Measurements from ENCODE around the gene GMDS.

GMDS gene

DNA sequence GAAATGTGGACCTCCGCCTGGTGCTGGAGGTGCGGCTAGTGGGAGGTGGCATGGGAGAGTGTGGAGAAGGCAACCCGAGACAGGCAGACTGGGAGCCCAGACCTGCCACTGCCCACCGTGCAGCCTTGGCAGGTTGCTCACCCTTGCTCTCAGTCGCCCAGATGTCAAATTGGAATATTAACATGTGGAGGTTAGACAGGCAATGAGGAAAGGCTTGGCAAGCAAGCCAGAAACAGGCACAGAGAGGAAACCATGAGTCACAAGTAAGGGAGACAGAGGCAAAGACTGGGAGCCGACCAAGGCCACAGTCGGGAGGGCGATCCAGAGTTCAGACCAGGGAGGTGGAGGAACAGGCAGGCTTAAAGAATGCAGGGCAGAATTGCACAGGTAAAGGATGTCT lies 457.5 kb downstream of the GMDS start:
- DNase-seq = no peak

- DNase-seq = no peak
These were observed 458.7 kb downstream of the GMDS start for GRCh38 chr6:1786455-1787453.

DNA sequence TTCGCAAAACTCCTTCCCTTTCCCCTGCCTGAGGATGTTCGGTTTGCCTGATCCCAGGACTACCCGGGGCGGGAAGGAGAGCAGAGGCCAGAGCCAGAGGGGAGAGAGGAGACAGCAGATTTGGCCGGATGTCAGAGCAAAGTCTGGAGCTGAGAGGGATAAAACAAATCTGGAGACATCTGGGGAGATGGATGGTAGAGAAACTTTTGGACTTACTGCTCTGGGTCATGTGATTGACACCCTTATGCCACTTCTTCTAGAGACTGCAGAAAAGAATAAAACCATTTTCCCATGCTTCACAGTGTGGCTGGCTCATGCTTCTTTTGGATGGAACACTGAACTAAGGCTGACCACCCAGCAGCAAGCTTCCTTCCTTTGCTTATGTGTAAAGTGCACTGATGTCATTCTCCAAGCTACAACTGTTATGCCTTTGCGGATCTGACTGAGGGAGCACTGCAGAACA lies 461.0 kb downstream of the GMDS start:
- no peak for DNase-seq

DNA sequence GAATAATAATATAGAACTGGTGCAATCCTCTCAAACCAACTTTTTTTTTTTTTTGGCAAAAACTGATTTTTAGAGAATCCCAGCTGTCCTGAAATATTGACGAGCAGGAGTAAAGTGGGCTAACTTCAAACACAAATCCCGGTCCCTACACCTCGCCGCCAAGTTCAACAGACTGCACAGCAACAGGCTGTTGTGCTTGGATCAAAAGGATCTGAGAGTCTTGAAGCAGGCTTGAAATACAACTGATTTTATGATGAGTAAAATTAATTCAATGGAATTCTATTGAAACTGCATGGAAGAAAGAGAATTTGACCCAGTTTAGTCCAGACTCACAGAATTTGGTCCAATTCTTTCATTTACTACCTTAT lies 463.6 kb downstream of the GMDS start:
- no peak for DNase-seq

DNA sequence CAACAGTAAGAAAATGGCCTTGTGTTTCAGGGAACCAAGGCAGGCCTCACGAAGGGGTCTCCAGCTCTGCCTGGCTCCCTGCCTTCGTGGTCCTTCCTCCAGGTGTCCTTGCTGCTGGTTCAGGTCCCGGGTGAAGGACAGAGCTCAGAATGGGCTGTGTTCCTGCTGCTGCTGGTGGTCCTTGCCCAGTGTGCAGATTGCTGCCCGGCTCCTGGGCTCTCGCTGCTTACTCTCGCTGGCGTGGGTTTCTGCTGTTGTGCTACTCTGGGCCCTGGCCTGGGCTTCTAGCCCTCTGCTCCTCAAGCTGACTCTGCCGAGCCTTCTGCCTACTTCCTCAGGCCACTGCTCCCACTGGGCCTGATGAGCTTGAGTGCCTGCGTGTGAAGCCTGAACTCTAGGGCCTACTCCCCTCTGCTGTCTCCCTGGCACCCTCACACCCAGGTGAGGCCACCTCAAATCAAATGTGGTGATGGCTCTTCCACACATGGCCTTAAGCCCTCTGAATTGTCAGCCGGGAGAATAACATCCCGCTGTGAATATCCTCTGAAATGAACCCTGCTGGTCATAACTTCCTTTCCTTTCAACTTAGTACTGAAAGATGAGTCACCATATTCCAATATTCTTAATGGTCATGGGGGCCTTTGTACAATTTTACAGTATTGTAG lies 464.1 kb downstream of the GMDS start:
- DNase-seq = no peak

DNA sequence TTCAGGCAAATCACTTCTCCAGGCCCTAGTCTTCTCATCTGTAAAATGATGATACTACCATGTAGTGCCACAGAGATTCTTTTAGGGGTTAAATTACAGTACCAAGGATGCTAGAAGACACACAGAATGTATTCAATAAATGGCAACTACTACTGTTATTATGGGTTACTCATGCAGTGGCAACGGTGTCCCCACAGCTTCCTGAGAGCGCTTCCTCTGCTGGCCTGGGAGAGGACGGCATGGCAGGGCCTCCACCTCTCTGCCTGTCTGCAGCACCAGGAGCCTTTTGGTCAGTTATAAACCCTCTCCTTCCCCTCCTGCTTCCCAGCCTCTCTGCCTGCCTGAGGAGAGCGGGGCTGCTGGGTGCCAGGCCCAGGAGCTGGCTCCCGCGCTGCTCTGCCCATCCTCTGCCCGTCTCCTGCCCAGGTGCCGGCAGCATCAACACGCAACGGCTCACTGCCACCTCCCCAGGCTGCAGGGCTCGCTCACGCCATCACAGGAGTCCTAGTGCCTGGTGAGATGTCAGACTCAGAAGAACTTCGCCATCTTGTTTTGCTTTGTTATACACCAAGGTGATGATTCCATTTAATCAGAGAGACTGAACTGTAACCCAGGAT lies 465.0 kb downstream of the GMDS start:
- no peak for DNase-seq

- DNase-seq = no peak
These were observed 466.6 kb downstream of the GMDS start for GRCh38 chr6:1778686-1779235.

DNA sequence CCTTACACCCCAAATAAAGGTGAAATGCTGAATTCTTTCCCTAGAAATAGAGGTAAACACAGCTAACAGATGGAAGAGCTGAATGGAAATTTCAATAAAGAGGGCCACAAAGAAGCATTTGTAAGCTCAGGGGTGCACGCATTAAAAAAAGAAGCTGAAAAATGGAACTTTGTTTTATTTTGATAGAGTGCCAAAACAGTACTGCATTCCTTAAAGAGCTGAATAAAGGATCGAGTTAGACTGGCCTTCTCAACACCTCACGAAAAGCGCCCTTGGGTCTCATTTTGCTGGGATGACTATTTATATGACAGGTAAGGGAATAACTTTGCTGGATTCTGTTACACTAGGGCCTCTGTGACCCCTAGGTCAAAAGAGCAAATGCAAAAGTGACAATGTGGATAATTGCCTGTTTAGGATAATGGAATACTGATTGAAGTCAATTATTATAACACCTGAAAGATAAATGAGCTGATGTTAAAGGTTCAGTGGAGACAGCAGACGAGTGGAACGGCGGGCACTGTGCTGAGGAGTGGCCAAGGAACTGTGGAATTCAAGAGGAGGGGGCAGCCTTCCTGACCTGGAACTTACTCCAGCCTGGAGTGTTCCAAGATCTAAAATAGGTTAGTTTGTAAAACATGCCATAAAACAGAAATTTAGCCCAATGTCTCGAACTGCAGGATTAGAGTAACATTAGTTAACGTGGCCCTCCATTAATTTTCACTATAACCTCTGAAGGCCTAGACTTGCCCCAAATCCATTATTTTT lies 467.3 kb downstream of the GMDS start:
- DNase-seq = no peak

DNA sequence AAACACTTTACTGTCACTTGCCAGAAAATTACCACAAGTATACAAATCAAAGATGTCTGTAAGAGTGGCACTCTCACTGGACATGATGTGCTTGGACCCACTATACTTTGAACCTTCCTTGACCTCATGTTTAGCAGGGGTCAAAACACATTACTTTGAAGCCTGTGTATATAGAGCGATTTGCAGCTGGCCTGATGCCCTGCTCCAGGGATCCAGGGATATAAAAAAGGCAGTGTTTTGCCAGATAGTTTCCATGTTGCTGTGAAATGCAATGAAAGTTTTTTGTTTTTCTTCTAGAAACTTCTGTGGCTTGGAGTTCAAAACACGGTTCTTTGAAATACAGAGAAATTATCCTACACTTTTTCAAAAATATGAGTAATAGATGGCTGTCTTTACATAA lies 470.0 kb downstream of the GMDS start:
- no peak for DNase-seq

DNA sequence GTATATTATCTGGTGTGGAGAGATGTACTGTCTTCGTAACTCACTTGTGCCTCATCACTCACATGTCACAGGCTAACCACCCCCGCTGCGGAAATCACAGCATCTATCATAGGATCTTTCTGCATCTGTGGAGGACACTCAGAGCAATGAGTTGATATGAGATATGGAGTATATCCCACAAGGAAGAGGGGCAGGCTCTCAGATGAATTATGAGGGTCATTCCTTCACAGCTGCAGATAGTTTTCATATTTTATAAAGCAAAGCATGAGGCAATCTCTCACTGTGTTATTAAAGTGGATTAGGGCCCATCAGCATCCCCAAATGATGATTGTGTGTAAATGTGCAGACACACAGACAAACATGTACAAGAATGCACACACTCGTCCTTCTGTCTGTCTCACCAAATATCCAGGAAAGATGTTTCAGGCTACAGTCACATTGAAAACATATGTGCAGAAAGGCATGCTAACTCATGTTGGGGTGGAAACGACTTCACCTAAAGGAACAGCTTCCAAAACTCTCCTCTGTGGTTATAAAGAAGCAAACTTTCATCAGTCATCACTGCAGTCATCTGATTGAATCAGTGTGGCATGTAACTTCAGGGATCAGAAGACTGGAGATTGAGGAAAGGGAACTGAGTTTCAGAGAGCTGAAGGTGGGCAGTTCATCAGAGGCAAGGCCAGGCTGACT lies 471.0 kb downstream of the GMDS start:
- no peak for DNase-seq

- no peak for DNase-seq
These were observed 471.7 kb downstream of the GMDS start for GRCh38 chr6:1773700-1774099.

GRCh38 chr6:1770968-1771723 lies 474.3 kb downstream of the GMDS start:
- no peak for DNase-seq

- no peak for DNase-seq
These were observed 475.0 kb downstream of the GMDS start for GRCh38 chr6:1770435-1770843.

GRCh38 chr6:1767481-1768246 lies 477.7 kb downstream of the GMDS start:
- no peak for DNase-seq

DNA sequence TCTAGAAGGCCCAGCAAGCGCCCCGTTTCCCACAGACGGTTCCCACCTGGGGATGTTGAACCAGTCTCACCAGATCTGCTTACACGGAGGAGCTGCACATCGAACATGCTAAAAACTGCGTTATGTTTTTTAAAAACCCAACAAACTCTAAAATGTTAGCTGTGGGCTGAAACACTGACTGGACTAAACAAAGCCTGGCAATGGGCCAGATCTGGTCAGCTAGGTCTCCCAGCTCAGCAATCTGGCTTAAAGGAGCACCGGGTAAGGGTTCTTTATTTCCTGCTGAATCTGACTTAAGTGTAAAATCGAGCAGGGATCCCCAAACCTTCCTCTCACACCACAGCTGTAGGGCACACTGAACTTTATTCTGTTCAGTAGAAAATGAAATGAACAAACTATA lies 478.8 kb downstream of the GMDS start:
- DNase-seq = no peak

GRCh38 chr6:1765160-1765903 lies 480.1 kb downstream of the GMDS start:
- no peak for DNase-seq

GRCh38 chr6:1764397-1764987 lies 480.9 kb downstream of the GMDS start:
- DNase-seq = no peak

DNA sequence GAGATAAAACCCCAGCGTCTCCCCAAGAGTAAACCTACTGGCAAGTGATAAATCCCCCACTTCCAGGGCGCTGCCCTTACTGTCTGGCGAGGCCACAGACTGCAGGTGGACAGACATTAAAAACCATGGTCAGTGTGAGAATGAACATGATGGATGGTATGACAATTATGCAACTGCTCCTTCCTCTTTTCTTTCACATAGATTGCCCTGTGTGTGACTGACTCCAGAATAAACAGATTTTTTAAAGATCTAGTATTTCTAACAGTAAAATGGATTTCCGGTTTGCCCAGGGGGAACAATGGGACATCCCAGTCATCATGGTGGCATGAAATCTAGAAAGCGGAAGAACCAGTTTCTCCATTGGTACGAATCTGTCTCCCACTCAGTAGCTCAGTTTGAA lies 482.0 kb downstream of the GMDS start:
- DNase-seq = no peak

GRCh38 chr6:1762203-1762602 lies 483.2 kb downstream of the GMDS start:
- DNase-seq = no peak

Data from activated CD4-positive, CD25-positive, alpha-beta regulatory T cell (primary cell).